SK-N-SH (cell line): ENCODE measurements around the gene OGN. TPM values are rescaled to one million over a fixed set of nuclear protein-coding genes. Genes with fewer than 3 reads are reported as not detected.
A peak's percentile ranks its signal among the peaks of the same experiment; 100 is the strongest.

ENCODE experiments used
- CTCF ChIA-PET: fragments of 300-600, 350-600 bp; formaldehyde crosslinking; extraction: SDS; loops from one replicate; lab custom pipeline; 2021; lab: Yijun Ruan, JAX
- POLR2A ChIA-PET: fragments of 350-600 bp; sonication (Branson Sonifier 250); formaldehyde crosslinking; extraction: SDS; loops from one replicate; lab custom pipeline; 2020; ENCODE audit warnings: antibody characterized with exemption, inconsistent platforms; lab: Yijun Ruan, JAX
- DNase-seq: peaks from one replicate; pipeline ENCODE4 v3.0.0; 2012
- H2AFZ ChIP-seq: fragments of 200-600 bp; sonication (generic); 2 replicates; pipeline ENCODE4 v1.8.1; 2016; ENCODE audit warnings: antibody characterized with exemption, mild to moderate bottlenecking, low read depth
- H3F3A ChIP-seq: fragments of 200-600 bp; sonication (generic); replicated peaks from 2 replicates; pipeline ENCODE3; 2016; ENCODE audit warnings: antibody characterized with exemption, mild to moderate bottlenecking; ENCODE audit not compliant: insufficient read depth
- H3K27ac ChIP-seq, 2 experiments: fragments of 200-500 bp in 1 of 2; fragments of 200-600 bp in 1 of 2; sonication (Bioruptor generic) in 1 of 2; sonication (generic), shearing (Covaris generic) in 1 of 2; 2 replicates each; pipeline versions ENCODE4 v1.5.1 to v1.6.1; 2014 to 2016; ENCODE audit warnings: low read depth in 2 of 2, inconsistent platforms in 1 of 2, low read length in 1 of 2, mild to moderate bottlenecking in 1 of 2, mixed read lengths in 1 of 2
- H3K27me3 ChIP-seq: fragments of 200-600 bp; sonication (generic), shearing (Covaris generic); 2 replicates; pipeline ENCODE4 v1.6.1; 2016; ENCODE audit warnings: mixed run types; ENCODE audit not compliant: insufficient read depth
- H3K36me3 ChIP-seq, 2 experiments: fragments of 200-500 bp in 1 of 2; fragments of 200-600 bp in 1 of 2; sonication (Bioruptor generic) in 1 of 2; sonication (generic) in 1 of 2; replicated peaks in 1 of 2; 2 replicates each; pipeline versions ENCODE3 to v1.5.1; 2014 to 2016; ENCODE audit warnings: low read length in 1 of 2, mild to moderate bottlenecking in 1 of 2; ENCODE audit not compliant: insufficient read depth in 2 of 2, control insufficient read depth in 1 of 2
- H3K4me1 ChIP-seq, 2 experiments: fragments of 200-500 bp in 1 of 2; fragments of 200-600 bp in 1 of 2; sonication (Bioruptor generic) in 1 of 2; sonication (generic), shearing (Covaris generic) in 1 of 2; 2 replicates each; pipeline versions ENCODE4 v1.5.1 to v1.6.1; 2014 to 2016; ENCODE audit warnings: low read depth in 1 of 2, low read length in 1 of 2, mixed run types in 1 of 2; ENCODE audit not compliant: insufficient read depth in 2 of 2, control insufficient read depth in 1 of 2
- H3K4me2 ChIP-seq: fragments of 200-600 bp; sonication (generic), shearing (Covaris generic); 2 replicates; pipeline ENCODE4 v1.6.1; 2017; ENCODE audit warnings: mixed run types
- H3K4me3 ChIP-seq, 2 experiments: fragments of 200-500 bp in 1 of 2; fragments of 200-600 bp in 1 of 2; sonication (Bioruptor generic) in 1 of 2; sonication (generic), shearing (Covaris generic) in 1 of 2; 2 replicates each; pipeline versions ENCODE4 v1.5.1 to v1.8.1; 2014 to 2016; ENCODE audit warnings: low read depth in 2 of 2, inconsistent platforms in 1 of 2, low read length in 1 of 2, mild to moderate bottlenecking in 1 of 2, mixed read lengths in 1 of 2, moderate library complexity in 1 of 2
- H3K79me2 ChIP-seq: fragments of 200-600 bp; sonication (generic); 2 replicates; pipeline ENCODE4 v1.8.1; 2017; ENCODE audit warnings: mild to moderate bottlenecking; ENCODE audit not compliant: insufficient read depth
- H3K9ac ChIP-seq: fragments of 200-600 bp; sonication (generic); 2 replicates; pipeline ENCODE4 v1.6.1; 2017; ENCODE audit warnings: mixed run types
- H3K9me2 ChIP-seq: fragments of 200-600 bp; sonication (generic); 2 replicates; pipeline ENCODE4 v1.6.1; 2017; ENCODE audit warnings: mixed run types
- H3K9me3 ChIP-seq: fragments of 200-600 bp; sonication (generic); 2 replicates; pipeline ENCODE4 v1.6.1; 2017; ENCODE audit warnings: mixed run types, mild to moderate bottlenecking, moderate library complexity
- H4K20me1 ChIP-seq: fragments of 200-600 bp; sonication (generic); 2 replicates; pipeline ENCODE4 v1.6.1; 2017; ENCODE audit warnings: mild to moderate bottlenecking, mixed run types; ENCODE audit not compliant: insufficient read depth
- EP300 ChIP-seq, 2 experiments: IDR thresholded peaks; 2 replicates each; pipeline versions ENCODE4 v1.4.0 to v1.6.1; 2012; ENCODE audit warnings: borderline replicate concordance in 1 of 2, low read depth in 1 of 2, low read length in 1 of 2
- GABPA ChIP-seq: IDR thresholded peaks from 2 replicates; pipeline ENCODE4 v1.4.0; 2012; ENCODE audit warnings: low read depth, mild to moderate bottlenecking
- GATA2 ChIP-seq: sonication (generic); formaldehyde crosslinking; IDR thresholded peaks from 2 replicates; pipeline ENCODE4 v1.5.0; 2020; ENCODE audit warnings: mild to moderate bottlenecking, missing genetic modification reagents
- JUND ChIP-seq: IDR thresholded peaks from 2 replicates; pipeline ENCODE4 v1.4.0; 2012
- MEF2A ChIP-seq: IDR thresholded peaks from 2 replicates; pipeline ENCODE4 v1.4.0; 2012; ENCODE audit warnings: low read depth, borderline replicate concordance
- MXI1 ChIP-seq: IDR thresholded peaks from 2 replicates; pipeline ENCODE4 v1.6.1; 2012; ENCODE audit warnings: mild to moderate bottlenecking, low read depth, low read length, improper control_type of control experiment
- NFIC ChIP-seq: IDR thresholded peaks from 2 replicates; pipeline ENCODE4 v1.4.0; 2012; ENCODE audit warnings: borderline replicate concordance
- POLR2AphosphoS5 ChIP-seq: IDR thresholded peaks from 2 replicates; pipeline ENCODE4 v1.6.1; 2012; ENCODE audit warnings: low read depth, low read length
- RFX5 ChIP-seq: IDR thresholded peaks from 2 replicates; pipeline ENCODE4 v1.6.1; 2012; ENCODE audit warnings: mild to moderate bottlenecking, improper control_type of control experiment, low read length
- SMC3 ChIP-seq: IDR thresholded peaks from 2 replicates; pipeline ENCODE4 v1.6.1; 2012; ENCODE audit warnings: low read depth, low read length, improper control_type of control experiment
- TCF12 ChIP-seq: IDR thresholded peaks from 2 replicates; pipeline ENCODE4 v1.4.0; 2012
- TEAD4 ChIP-seq: IDR thresholded peaks from 2 replicates; pipeline ENCODE4 v1.4.0; 2012; ENCODE audit warnings: mild to moderate bottlenecking, borderline replicate concordance; ENCODE audit not compliant: insufficient read depth
- WGBS: methylation state at CpG from one replicate; pipeline ENCODE4 v1.1.6; 2017; ENCODE audit warnings: low lambda C conversion rate; 5-methylcytosine and 5-hydroxymethylcytosine counted together
- polyA plus RNA-seq, 3 experiments: library from polyadenylated mRNA; depleted of rRNA; stranded (reverse); fragments of >200 nt; gene quantifications; 2 replicates each; pipeline ENCODE4 v1.2.3, GENCODE V29; 2012
- TF ChIP-seq, protein P1 (sequence below): fragments of 150-350 bp; IDR thresholded peaks from 2 replicates; pipeline ENCODE4 v1.6.1; 2017; ENCODE audit warnings: antibody characterized with exemption, low read length, low read depth, borderline replicate concordance
- TF ChIP-seq, protein P2 (sequence below): IDR thresholded peaks from 2 replicates; pipeline ENCODE4 v1.6.1; 2012; ENCODE audit warnings: mild to moderate bottlenecking, low read depth, low read length, moderate library complexity
- TF ChIP-seq, protein P3 (sequence below): IDR thresholded peaks from 2 replicates; pipeline ENCODE4 v1.4.0; 2012; ENCODE audit warnings: low read depth
- TF ChIP-seq, protein P4 (sequence below): fragments of 150-350 bp; IDR thresholded peaks from 2 replicates; pipeline ENCODE4 v1.6.1; 2016; ENCODE audit warnings: mild to moderate bottlenecking, low read depth, low read length
- TF ChIP-seq, protein P5 (sequence below): IDR thresholded peaks from 2 replicates; pipeline ENCODE4 v1.4.0; 2012; ENCODE audit warnings: low read depth, borderline replicate concordance
- TF ChIP-seq, protein P6 (sequence below): IDR thresholded peaks from 2 replicates; pipeline ENCODE4; 2012

OGN gene, protein sequence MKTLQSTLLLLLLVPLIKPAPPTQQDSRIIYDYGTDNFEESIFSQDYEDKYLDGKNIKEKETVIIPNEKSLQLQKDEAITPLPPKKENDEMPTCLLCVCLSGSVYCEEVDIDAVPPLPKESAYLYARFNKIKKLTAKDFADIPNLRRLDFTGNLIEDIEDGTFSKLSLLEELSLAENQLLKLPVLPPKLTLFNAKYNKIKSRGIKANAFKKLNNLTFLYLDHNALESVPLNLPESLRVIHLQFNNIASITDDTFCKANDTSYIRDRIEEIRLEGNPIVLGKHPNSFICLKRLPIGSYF
- 0.03 TPM in 2 replicates for polyA plus RNA-seq (2012; rRNA removed)
- 0.07 and 0.09 TPM in 2 replicates for polyA plus RNA-seq (2012; cell fraction: cytosol; rRNA removed)
- polyA plus RNA-seq (2012; cell fraction: nucleus; rRNA removed) = 0.02 TPM in 1 of 2 replicates, not detected in the other

DNA sequence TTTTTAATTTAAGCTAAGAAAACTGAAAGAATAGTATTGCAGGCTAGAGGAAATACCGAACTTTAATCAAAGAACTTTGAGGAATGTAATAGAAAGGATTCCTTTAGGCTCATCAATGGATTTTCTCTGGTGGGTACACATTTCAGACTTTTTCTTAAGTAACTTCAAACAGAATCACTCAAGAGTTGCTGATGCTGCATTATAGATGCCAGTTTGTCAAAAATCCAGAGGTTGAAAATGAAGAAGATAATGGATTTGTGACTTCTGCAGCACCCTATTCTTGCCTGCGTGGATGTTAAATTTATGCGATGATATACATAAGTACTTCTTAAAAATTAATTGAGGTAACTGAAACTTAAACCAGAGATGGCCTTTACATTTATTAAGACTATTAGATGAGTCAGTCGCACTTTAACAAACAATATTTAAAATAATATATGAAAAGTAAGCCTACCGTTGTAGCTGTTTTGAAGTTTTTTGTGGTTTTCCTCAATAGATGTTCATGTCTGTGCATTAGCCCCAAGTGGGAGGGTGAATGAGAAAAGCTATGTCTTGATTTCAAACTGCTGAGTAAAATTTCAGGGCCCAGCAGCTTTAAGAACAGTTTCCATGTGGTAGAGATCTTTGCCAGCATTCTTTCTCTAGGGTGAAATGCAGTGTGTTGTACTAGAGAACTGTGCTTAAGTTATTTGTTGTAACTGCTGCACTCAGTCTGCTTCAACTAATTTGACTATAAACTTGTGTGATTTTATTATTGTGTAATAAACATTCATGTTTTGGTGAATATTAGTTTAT lies at the start of gene OGN:
OGN (minus strand) TSS at position 537 of the 795 bp plus-strand sequence. CDS start 1,171 bp downstream, outside the sequence.
- no peaks in the 10 kb centered on the region for H4K20me1 ChIP-seq
- no peaks in the 10 kb centered on the region for H3K36me3 ChIP-seq
- H3K79me2 ChIP-seq = no peaks in the 10 kb centered on the region
- no peak within 1 kb of the TSS for H3K4me2 ChIP-seq
- H3K4me3 ChIP-seq = no peak within 1 kb of the TSS
- TF ChIP-seq, protein P1, sequence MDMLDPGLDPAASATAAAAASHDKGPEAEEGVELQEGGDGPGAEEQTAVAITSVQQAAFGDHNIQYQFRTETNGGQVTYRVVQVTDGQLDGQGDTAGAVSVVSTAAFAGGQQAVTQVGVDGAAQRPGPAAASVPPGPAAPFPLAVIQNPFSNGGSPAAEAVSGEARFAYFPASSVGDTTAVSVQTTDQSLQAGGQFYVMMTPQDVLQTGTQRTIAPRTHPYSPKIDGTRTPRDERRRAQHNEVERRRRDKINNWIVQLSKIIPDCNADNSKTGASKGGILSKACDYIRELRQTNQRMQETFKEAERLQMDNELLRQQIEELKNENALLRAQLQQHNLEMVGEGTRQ = no peak
- TF ChIP-seq TEAD4 (no peak), TCF12 (no peak), JUND (no peak), EP300 (IDR thresholded peaks at IDR 0.05; ENCODE audit: borderline replicate concordance in 1 of 2, low read depth in 1 of 2, low read length in 1 of 2) (no peak), POLR2AphosphoS5 (no peak), MEF2A (no peak), RFX5 (no peak), GATA2 (CRISPR knock-in tag) (no peak), SMC3 (no peak), MXI1 (no peak), NFIC (no peak), GABPA (no peak)
- TF ChIP-seq, protein P2, sequence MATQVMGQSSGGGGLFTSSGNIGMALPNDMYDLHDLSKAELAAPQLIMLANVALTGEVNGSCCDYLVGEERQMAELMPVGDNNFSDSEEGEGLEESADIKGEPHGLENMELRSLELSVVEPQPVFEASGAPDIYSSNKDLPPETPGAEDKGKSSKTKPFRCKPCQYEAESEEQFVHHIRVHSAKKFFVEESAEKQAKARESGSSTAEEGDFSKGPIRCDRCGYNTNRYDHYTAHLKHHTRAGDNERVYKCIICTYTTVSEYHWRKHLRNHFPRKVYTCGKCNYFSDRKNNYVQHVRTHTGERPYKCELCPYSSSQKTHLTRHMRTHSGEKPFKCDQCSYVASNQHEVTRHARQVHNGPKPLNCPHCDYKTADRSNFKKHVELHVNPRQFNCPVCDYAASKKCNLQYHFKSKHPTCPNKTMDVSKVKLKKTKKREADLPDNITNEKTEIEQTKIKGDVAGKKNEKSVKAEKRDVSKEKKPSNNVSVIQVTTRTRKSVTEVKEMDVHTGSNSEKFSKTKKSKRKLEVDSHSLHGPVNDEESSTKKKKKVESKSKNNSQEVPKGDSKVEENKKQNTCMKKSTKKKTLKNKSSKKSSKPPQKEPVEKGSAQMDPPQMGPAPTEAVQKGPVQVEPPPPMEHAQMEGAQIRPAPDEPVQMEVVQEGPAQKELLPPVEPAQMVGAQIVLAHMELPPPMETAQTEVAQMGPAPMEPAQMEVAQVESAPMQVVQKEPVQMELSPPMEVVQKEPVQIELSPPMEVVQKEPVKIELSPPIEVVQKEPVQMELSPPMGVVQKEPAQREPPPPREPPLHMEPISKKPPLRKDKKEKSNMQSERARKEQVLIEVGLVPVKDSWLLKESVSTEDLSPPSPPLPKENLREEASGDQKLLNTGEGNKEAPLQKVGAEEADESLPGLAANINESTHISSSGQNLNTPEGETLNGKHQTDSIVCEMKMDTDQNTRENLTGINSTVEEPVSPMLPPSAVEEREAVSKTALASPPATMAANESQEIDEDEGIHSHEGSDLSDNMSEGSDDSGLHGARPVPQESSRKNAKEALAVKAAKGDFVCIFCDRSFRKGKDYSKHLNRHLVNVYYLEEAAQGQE = no peak
- TF ChIP-seq, protein P3, sequence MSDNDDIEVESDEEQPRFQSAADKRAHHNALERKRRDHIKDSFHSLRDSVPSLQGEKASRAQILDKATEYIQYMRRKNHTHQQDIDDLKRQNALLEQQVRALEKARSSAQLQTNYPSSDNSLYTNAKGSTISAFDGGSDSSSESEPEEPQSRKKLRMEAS = no peak
- TF ChIP-seq, protein P4, sequence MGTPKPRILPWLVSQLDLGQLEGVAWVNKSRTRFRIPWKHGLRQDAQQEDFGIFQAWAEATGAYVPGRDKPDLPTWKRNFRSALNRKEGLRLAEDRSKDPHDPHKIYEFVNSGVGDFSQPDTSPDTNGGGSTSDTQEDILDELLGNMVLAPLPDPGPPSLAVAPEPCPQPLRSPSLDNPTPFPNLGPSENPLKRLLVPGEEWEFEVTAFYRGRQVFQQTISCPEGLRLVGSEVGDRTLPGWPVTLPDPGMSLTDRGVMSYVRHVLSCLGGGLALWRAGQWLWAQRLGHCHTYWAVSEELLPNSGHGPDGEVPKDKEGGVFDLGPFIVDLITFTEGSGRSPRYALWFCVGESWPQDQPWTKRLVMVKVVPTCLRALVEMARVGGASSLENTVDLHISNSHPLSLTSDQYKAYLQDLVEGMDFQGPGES = no peak
- TF ChIP-seq, protein P5, sequence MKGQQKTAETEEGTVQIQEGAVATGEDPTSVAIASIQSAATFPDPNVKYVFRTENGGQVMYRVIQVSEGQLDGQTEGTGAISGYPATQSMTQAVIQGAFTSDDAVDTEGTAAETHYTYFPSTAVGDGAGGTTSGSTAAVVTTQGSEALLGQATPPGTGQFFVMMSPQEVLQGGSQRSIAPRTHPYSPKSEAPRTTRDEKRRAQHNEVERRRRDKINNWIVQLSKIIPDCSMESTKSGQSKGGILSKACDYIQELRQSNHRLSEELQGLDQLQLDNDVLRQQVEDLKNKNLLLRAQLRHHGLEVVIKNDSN = no peak
- TF ChIP-seq, protein P6, sequence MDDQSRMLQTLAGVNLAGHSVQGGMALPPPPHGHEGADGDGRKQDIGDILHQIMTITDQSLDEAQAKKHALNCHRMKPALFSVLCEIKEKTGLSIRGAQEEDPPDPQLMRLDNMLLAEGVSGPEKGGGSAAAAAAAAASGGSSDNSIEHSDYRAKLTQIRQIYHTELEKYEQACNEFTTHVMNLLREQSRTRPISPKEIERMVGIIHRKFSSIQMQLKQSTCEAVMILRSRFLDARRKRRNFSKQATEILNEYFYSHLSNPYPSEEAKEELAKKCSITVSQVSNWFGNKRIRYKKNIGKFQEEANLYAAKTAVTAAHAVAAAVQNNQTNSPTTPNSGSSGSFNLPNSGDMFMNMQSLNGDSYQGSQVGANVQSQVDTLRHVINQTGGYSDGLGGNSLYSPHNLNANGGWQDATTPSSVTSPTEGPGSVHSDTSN = no peak
- no peak for DNase-seq
- 0 out of 4 replicates have a peak within 1 kb of the TSS, but pooled peaks of 1 of the 2 experiments have one; percentile 7 for H3K27ac ChIP-seq
- no peaks in the 10 kb centered on the region for H3K9me2 ChIP-seq
- H3K9me3 ChIP-seq = no peaks in the 10 kb centered on the region
- no peak within 1 kb of the TSS for H3K9ac ChIP-seq
- no peaks in the 10 kb centered on the region for H3F3A ChIP-seq
- H3K27me3 ChIP-seq = no peaks in the 10 kb centered on the region
- H3K4me1 ChIP-seq = peaks cover 3 to 7% of the 10 kb centered on the region in 2 experiments; a peak in 3 of 4 replicates
- ChIA-PET CTCF (interaction anchor here (1.7 kb wide), 1 partner anchor 76 kb away, joined by 4 read pairs; no protein-coding TSS in a partner anchor), POLR2A (no interaction called here)
- no peak within 1 kb of the TSS for H2AFZ ChIP-seq
- WGBS = 89% methylated on average over 5 of the region's 5 CpGs
